Mesenchymal stem cell (in vitro differentiated cells and primary cell): ENCODE data around the gene BBX.

Experiments
- DNase-seq: peaks from one replicate; pipeline ENCODE4 v3.0.0-alpha.2; 2013
- H2AFZ ChIP-seq: one replicate; pipeline ENCODE4 v1.6.1; 2013; ENCODE audit warnings: low read depth, mild to moderate bottlenecking, control low read depth, inconsistent platforms, low read length, moderate library complexity
- H2AK5ac ChIP-seq: 2 replicates; pipeline ENCODE4 v1.6.1; 2013; ENCODE audit warnings: low read length, moderate library complexity, mild to moderate bottlenecking, inconsistent platforms; ENCODE audit not compliant: severe bottlenecking
- H2BK120ac ChIP-seq: one replicate; pipeline ENCODE4 v1.6.1; 2013; ENCODE audit warnings: low read depth, mild to moderate bottlenecking, inconsistent platforms, low read length, moderate library complexity
- H2BK12ac ChIP-seq, 2 experiments: one replicate each; pipeline ENCODE4 v1.6.1; 2013; ENCODE audit warnings: inconsistent platforms in 2 of 2, low read length in 2 of 2, mild to moderate bottlenecking in 2 of 2, moderate library complexity in 2 of 2, control low read depth in 1 of 2
- H2BK15ac ChIP-seq: one replicate; pipeline ENCODE4 v1.6.1; 2013; ENCODE audit warnings: mild to moderate bottlenecking, low read depth, inconsistent platforms; ENCODE audit not compliant: poor library complexity, severe bottlenecking
- H2BK5ac ChIP-seq: 2 replicates; pipeline ENCODE4 v1.6.1; 2013; ENCODE audit warnings: low read depth, mild to moderate bottlenecking, low read length, control low read depth, inconsistent platforms; ENCODE audit not compliant: poor library complexity, severe bottlenecking
- H3K14ac ChIP-seq, 2 experiments: one replicate each; pipeline ENCODE4 v1.6.1; 2013; ENCODE audit warnings: inconsistent platforms in 2 of 2, low read length in 2 of 2, control low read depth in 1 of 2, mild to moderate bottlenecking in 1 of 2, moderate library complexity in 1 of 2
- H3K18ac ChIP-seq, 2 experiments: one replicate each; pipeline ENCODE4 v1.6.1; 2013; ENCODE audit warnings: inconsistent platforms in 2 of 2, low read length in 2 of 2, control low read depth in 1 of 2, low read depth in 1 of 2, mild to moderate bottlenecking in 1 of 2
- H3K23ac ChIP-seq, 2 experiments: one replicate each; pipeline ENCODE4 v1.6.1; 2013; ENCODE audit warnings: inconsistent platforms in 2 of 2, low read length in 2 of 2, mild to moderate bottlenecking in 2 of 2, moderate library complexity in 2 of 2, control low read depth in 1 of 2
- H3K27ac ChIP-seq: 2 replicates; pipeline ENCODE4 v1.5.1; 2013; ENCODE audit warnings: mild to moderate bottlenecking, moderate library complexity, low read length, control low read depth, inconsistent platforms; ENCODE audit not compliant: poor library complexity, severe bottlenecking
- H3K27me3 ChIP-seq, 2 experiments: 2 replicates each; pipeline versions ENCODE4 v1.6.1 to v1.7.0; 2013; ENCODE audit warnings: low read length in 2 of 2, mild to moderate bottlenecking in 2 of 2, moderate library complexity in 2 of 2, control low read depth in 1 of 2, inconsistent platforms in 1 of 2; ENCODE audit not compliant: control insufficient read depth in 1 of 2, insufficient read depth in 1 of 2
- H3K36me3 ChIP-seq, 2 experiments: 2 replicates each; pipeline versions ENCODE4 v1.6.1 to v1.7.0; 2013; ENCODE audit warnings: low read length in 2 of 2, control low read depth in 1 of 2, inconsistent platforms in 1 of 2, low read depth in 1 of 2, mild to moderate bottlenecking in 1 of 2; ENCODE audit not compliant: insufficient read depth in 2 of 2, control insufficient read depth in 1 of 2
- H3K4ac ChIP-seq, 2 experiments: one replicate each; pipeline ENCODE4 v1.6.1; 2013; ENCODE audit warnings: inconsistent platforms in 2 of 2, low read length in 2 of 2, mild to moderate bottlenecking in 2 of 2, moderate library complexity in 2 of 2, control low read depth in 1 of 2, low read depth in 1 of 2
- H3K4me1 ChIP-seq: 2 replicates; pipeline ENCODE4 v1.6.1; 2013; ENCODE audit warnings: low read depth, low read length, control low read depth; ENCODE audit not compliant: control insufficient read depth, insufficient read depth
- H3K4me2 ChIP-seq: 2 replicates; pipeline ENCODE4 v1.6.1; 2013; ENCODE audit warnings: low read length, mild to moderate bottlenecking, inconsistent platforms; ENCODE audit not compliant: poor library complexity, severe bottlenecking
- H3K4me3 ChIP-seq, 2 experiments: 2 replicates each; pipeline versions ENCODE4 v1.5.1 to v1.7.0; 2013; ENCODE audit warnings: low read length in 2 of 2, mild to moderate bottlenecking in 2 of 2, control low read depth in 1 of 2, low read depth in 1 of 2; ENCODE audit not compliant: insufficient read depth in 1 of 2
- H3K79me1 ChIP-seq: replicated peaks from 2 replicates; pipeline ENCODE4 v1.6.1; 2013; ENCODE audit warnings: mild to moderate bottlenecking, control low read depth, low read length, inconsistent platforms; ENCODE audit not compliant: poor library complexity, severe bottlenecking
- H3K9ac ChIP-seq: 2 replicates; pipeline ENCODE4 v1.7.0; 2013; ENCODE audit warnings: mild to moderate bottlenecking, low read length, moderate library complexity
- H3K9me3 ChIP-seq: 2 replicates; pipeline ENCODE4 v1.7.0; 2013; ENCODE audit warnings: mild to moderate bottlenecking, low read length; ENCODE audit not compliant: control insufficient read depth
- H4K8ac ChIP-seq: one replicate; pipeline ENCODE4 v1.6.1; 2013; ENCODE audit warnings: inconsistent platforms, mild to moderate bottlenecking, low read length, moderate library complexity
- H4K91ac ChIP-seq: one replicate; pipeline ENCODE4 v1.6.1; 2013; ENCODE audit warnings: mild to moderate bottlenecking, low read length, inconsistent platforms
- WGBS: methylation state at CpG from one replicate; pipeline ENCODE4 v1.1.7; 2013; ENCODE audit warnings: mixed read lengths; 5-methylcytosine and 5-hydroxymethylcytosine counted together

Gene BBX

DNA sequence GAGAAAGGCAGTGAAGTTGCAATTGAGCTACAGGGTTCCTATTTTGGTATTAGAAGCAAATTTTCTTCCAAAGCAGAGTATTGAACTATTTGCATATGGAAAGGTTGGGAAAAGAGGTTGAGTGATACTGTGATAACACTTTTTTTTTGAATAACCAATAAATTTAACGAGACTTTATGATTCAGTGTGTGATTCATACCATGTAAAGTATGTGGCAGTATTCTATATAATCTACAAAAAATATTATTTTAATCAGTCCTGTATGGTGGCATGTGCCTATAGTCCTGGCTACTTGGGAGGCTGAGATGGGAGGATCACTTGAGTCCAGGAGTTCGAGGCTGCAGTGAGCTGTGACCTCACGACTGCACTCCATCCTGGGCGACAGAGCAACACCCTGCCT is 206.9 kb downstream of the BBX start:
- H3K9me3 ChIP-seq: no peaks in the 10 kb centered on the region
- no peak for DNase-seq
- H3K4me3 ChIP-seq: no peak overlapping the region
- no peak overlapping the region for H2BK5ac ChIP-seq
- no peak overlapping the region for H3K4me2 ChIP-seq
- H2AFZ ChIP-seq: no peak overlapping the region
- H2BK15ac ChIP-seq: no peak overlapping the region
- H4K91ac ChIP-seq: no peak overlapping the region
- H3K79me1 ChIP-seq: peaks cover 5% of the 10 kb centered on the region
- H4K8ac ChIP-seq: no peak overlapping the region
- H3K9ac ChIP-seq: no peak overlapping the region
- no peak overlapping the region for H3K27ac ChIP-seq
- 92% methylated on average over 3 of the region's 4 CpGs for WGBS
- H3K18ac ChIP-seq: no peak overlapping the region
- H3K36me3 ChIP-seq: peaks cover 2 to 41% of the 10 kb centered on the region in 2 experiments
- no peak overlapping the region for H3K14ac ChIP-seq
- H2BK120ac ChIP-seq: no peak overlapping the region
- no peak overlapping the region for H3K23ac ChIP-seq
- H3K4ac ChIP-seq: no peak overlapping the region
- no peak overlapping the region for H2BK12ac ChIP-seq
- no peaks in the 10 kb centered on the region for H3K27me3 ChIP-seq
- H3K4me1 ChIP-seq: no peaks in the 10 kb centered on the region
- H2AK5ac ChIP-seq: no peak overlapping the region

- no peak overlapping the region for H4K8ac ChIP-seq
- H3K18ac ChIP-seq: no peak overlapping the region
- H3K27ac ChIP-seq: no peak overlapping the region
- H3K23ac ChIP-seq: no peak overlapping the region
- H2BK15ac ChIP-seq: no peak overlapping the region
- no peak overlapping the region for H3K4me3 ChIP-seq
- H3K9me3 ChIP-seq: no peaks in the 10 kb centered on the region
- H3K9ac ChIP-seq: no peak overlapping the region
- no peak overlapping the region for H3K4me2 ChIP-seq
- DNase-seq: no peak
- H2BK120ac ChIP-seq: no peak overlapping the region
- H3K27me3 ChIP-seq: no peaks in the 10 kb centered on the region
- 90% methylated on average over 3 of the region's 3 CpGs for WGBS
- H3K79me1 ChIP-seq: peaks cover 2% of the 10 kb centered on the region
- no peaks in the 10 kb centered on the region for H3K4me1 ChIP-seq
- H3K36me3 ChIP-seq: peaks cover 2 to 31% of the 10 kb centered on the region in 2 experiments
- H2BK12ac ChIP-seq: no peak overlapping the region
- H2AFZ ChIP-seq: no peak overlapping the region
- H2BK5ac ChIP-seq: no peak overlapping the region
- H3K4ac ChIP-seq: no peak overlapping the region
- no peak overlapping the region for H4K91ac ChIP-seq
- no peak overlapping the region for H2AK5ac ChIP-seq
- H3K14ac ChIP-seq: no peak overlapping the region
Measured at GRCh38 chr3:107734317-107734716, 211.6 kb downstream of the BBX start.

- no peak overlapping the region for H3K4me2 ChIP-seq
- H3K79me1 ChIP-seq: peaks cover 2% of the 10 kb centered on the region
- H3K4me3 ChIP-seq: no peak overlapping the region
- H3K4me1 ChIP-seq: no peaks in the 10 kb centered on the region
- no peaks in the 10 kb centered on the region for H3K27me3 ChIP-seq
- H3K27ac ChIP-seq: no peak overlapping the region
- H4K91ac ChIP-seq: no peak overlapping the region
- H3K14ac ChIP-seq: no peak overlapping the region
- H2AFZ ChIP-seq: no peak overlapping the region
- H2BK12ac ChIP-seq: no peak overlapping the region
- H4K8ac ChIP-seq: no peak overlapping the region
- H3K18ac ChIP-seq: no peak overlapping the region
- no peak for DNase-seq
- no peak overlapping the region for H2BK15ac ChIP-seq
- no peak overlapping the region for H2AK5ac ChIP-seq
- H2BK120ac ChIP-seq: no peak overlapping the region
- peaks cover 0 to 12% of the 10 kb centered on the region in 2 experiments for H3K36me3 ChIP-seq
- H3K23ac ChIP-seq: no peak overlapping the region
- no peaks in the 10 kb centered on the region for H3K9me3 ChIP-seq
- no peak overlapping the region for H3K9ac ChIP-seq
- H3K4ac ChIP-seq: no peak overlapping the region
- no peak overlapping the region for H2BK5ac ChIP-seq
Measured at GRCh38 chr3:107737914-107738313, 215.2 kb downstream of the BBX start.

DNA sequence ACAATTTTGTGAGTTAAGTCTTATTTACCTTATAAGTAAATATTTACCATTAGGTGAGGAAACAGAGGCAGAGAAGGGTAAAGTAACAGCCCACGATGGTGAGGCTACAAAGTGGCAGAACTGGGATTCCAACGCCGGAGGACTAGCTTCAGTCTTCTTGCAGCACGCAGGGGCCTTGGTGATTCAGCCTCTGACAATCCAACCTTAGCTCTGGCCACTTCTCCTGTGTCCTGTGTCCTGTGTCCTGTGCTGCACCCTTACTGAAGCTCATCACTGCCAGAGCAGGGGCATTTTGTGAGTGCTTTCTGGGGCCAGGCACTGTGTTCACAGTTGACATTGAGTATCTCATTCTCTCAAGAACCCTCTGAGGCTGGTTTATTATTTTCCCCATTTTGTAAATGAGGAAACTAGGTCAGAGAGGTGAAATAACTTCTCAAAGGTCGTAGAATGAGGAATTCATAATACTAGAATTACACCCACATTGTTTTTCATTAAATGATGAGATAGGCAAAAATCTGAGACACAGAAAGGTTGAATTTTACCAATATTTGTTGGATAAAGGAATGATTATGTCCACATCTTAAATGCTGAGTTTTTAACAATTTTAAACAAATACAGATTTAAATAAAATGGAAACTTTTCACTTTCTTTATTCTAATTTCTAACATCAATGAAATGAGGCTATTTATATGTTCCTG is 215.9 kb downstream of the BBX start:
- Histone ChIP-seq H3K4ac (no peak overlapping the region), H3K18ac (no peak overlapping the region), H4K8ac (no peak overlapping the region), H3K9ac (no peak overlapping the region), H3K79me1 (peaks cover 4% of the 10 kb centered on the region), H3K27ac (no peak overlapping the region), H3K4me3 (no peak overlapping the region), H2BK12ac (no peak overlapping the region), H2BK15ac (no peak overlapping the region), H3K9me3 (no peaks in the 10 kb centered on the region), H2AFZ (no peak overlapping the region), H2BK120ac (no peak overlapping the region), H3K23ac (no peak overlapping the region), H3K27me3 (no peaks in the 10 kb centered on the region), H2BK5ac (no peak overlapping the region), H3K36me3 (peaks cover 0 to 7% of the 10 kb centered on the region in 2 experiments), H2AK5ac (no peak overlapping the region), H3K4me1 (no peaks in the 10 kb centered on the region), H3K14ac (no peak overlapping the region), H3K4me2 (no peak overlapping the region), H4K91ac (no peak overlapping the region)
- DNase-seq: peak; percentile 7
- 89% methylated on average over 4 of the region's 5 CpGs for WGBS
